SU-DHL-6 (cell line): ENCODE results near the gene PINK1.

ENCODE experiments used
- CTCF ChIP-seq: fragments of 200-600 bp; sonication (generic); IDR thresholded peaks from one replicate; pipeline ENCODE4 v1.5.1; 2017; ENCODE audit warnings: antibody characterized with exemption, mild to moderate bottlenecking, low read length, moderate library complexity; ENCODE audit not compliant: insufficient read depth, poor library complexity, severe bottlenecking
- EZH2phosphoT487 ChIP-seq: fragments of 200-600 bp; sonication (generic), shearing (Covaris generic); conservative IDR thresholded peaks from 2 replicates; pipeline ENCODE4 v1.6.1; 2018; ENCODE audit warnings: mild to moderate bottlenecking, antibody characterized with exemption, low read length, moderate library complexity, mixed read lengths

- no peak for TF ChIP-seq CTCF
- TF ChIP-seq EZH2phosphoT487, result no peak
Measured at GRCh38 chr1:20648946-20649345, 15.7 kb downstream of the PINK1 start.
